Neural progenitor cell (in vitro differentiated cells): ENCODE measurements around the gene NR2C2AP.
A peak's percentile ranks its signal among the peaks of the same experiment; 100 is the strongest.

Experiments used
- EZH2 ChIP-seq: fragments of 200-600 bp; sonication (generic); IDR thresholded peaks from 2 replicates; pipeline ENCODE4 v1.6.1; 2017; ENCODE audit warnings: antibody characterized with exemption, mild to moderate bottlenecking, moderate library complexity
- EZH2phosphoT487 ChIP-seq: fragments of 200-600 bp; sonication (generic); IDR thresholded peaks from 2 replicates; pipeline ENCODE4 v1.6.1; 2017; ENCODE audit warnings: antibody characterized with exemption
- TF ChIP-seq, protein P1 (sequence below): fragments of 200-600 bp; sonication (generic); IDR thresholded peaks from 2 replicates; pipeline ENCODE4 v1.5.1; 2017; ENCODE audit warnings: antibody characterized with exemption, mild to moderate bottlenecking

DNA sequence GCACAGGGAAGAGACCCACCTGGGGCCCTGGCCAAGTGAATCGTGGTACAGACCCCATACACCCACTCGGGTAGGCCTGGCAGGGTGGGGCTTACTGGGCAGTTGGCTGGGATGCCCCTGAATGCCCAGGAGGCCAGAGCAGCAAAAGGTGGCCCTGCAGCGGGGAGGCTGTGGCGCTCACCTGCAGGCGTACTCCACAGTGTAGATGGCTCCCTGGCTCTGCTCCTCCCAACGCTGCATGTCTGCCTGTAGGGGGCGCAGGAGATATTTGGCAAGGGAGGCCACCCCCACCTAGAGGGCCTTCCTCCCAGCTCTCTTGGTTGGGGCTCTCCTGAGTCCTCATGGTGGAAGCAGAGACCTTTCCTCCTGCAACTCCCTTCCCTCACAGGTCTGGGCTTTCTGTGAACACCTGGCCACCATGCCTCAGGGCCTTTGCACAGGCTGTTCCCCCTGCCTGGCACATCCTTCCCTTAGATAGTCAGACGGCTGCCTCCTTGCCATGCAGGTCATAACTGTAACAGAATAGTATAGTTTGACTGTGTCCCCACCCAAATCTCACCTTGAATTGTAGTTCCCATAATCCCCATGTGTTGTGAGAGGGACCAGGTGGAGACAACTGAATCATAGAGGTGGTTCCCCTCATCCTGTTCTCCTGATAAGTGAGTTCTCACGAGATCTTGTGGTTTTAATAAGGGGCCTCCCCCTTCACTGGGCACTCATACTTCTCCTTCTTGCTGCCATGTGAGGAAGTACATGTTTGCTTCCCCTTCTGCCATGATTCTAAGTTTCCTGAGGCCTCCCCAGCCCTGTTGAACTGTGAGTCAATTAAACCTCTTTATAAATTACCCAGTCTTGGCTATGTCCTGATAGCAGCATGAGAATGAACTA is 17.1 kb downstream of the NR2C2AP start:
- TF ChIP-seq, protein P1, sequence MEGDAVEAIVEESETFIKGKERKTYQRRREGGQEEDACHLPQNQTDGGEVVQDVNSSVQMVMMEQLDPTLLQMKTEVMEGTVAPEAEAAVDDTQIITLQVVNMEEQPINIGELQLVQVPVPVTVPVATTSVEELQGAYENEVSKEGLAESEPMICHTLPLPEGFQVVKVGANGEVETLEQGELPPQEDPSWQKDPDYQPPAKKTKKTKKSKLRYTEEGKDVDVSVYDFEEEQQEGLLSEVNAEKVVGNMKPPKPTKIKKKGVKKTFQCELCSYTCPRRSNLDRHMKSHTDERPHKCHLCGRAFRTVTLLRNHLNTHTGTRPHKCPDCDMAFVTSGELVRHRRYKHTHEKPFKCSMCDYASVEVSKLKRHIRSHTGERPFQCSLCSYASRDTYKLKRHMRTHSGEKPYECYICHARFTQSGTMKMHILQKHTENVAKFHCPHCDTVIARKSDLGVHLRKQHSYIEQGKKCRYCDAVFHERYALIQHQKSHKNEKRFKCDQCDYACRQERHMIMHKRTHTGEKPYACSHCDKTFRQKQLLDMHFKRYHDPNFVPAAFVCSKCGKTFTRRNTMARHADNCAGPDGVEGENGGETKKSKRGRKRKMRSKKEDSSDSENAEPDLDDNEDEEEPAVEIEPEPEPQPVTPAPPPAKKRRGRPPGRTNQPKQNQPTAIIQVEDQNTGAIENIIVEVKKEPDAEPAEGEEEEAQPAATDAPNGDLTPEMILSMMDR = peak; percentile 77
- TF ChIP-seq EZH2phosphoT487 = no peak
- TF ChIP-seq EZH2 = no peak
